Measurements from ENCODE around the gene HLX.

The HLX gene

DNA sequence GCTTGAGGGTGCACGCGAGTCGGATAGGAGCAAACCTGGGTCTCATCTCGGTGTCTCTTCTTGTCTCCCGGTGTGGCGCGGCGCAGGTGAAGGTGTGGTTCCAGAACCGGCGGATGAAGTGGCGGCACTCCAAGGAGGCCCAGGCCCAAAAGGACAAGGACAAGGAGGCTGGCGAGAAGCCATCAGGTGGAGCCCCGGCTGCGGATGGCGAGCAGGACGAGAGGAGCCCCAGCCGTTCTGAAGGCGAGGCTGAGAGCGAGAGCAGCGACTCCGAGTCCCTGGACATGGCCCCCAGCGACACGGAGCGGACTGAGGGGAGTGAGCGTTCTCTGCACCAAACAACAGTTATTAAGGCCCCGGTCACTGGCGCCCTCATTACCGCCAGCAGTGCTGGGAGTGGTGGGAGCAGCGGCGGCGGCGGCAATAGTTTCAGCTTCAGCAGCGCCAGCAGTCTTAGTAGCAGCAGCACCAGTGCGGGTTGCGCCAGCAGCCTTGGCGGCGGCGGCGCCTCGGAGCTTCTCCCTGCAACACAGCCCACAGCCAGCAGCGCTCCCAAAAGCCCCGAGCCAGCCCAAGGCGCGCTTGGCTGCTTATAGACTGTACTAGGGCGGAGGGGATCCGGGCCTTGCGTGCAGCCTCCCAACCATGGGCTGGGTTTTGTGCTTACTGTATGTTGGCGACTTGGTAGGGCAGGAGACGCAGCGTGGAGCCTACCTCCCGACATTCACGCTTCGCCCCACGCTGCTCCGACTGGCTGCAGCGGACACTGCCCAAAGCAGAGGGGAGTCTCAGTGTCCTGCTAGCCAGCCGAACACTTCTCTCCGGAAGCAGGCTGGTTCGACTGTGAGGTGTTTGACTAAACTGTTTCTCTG, 5.1 kb downstream of the HLX start:
- no peak for DNase-seq

DNA sequence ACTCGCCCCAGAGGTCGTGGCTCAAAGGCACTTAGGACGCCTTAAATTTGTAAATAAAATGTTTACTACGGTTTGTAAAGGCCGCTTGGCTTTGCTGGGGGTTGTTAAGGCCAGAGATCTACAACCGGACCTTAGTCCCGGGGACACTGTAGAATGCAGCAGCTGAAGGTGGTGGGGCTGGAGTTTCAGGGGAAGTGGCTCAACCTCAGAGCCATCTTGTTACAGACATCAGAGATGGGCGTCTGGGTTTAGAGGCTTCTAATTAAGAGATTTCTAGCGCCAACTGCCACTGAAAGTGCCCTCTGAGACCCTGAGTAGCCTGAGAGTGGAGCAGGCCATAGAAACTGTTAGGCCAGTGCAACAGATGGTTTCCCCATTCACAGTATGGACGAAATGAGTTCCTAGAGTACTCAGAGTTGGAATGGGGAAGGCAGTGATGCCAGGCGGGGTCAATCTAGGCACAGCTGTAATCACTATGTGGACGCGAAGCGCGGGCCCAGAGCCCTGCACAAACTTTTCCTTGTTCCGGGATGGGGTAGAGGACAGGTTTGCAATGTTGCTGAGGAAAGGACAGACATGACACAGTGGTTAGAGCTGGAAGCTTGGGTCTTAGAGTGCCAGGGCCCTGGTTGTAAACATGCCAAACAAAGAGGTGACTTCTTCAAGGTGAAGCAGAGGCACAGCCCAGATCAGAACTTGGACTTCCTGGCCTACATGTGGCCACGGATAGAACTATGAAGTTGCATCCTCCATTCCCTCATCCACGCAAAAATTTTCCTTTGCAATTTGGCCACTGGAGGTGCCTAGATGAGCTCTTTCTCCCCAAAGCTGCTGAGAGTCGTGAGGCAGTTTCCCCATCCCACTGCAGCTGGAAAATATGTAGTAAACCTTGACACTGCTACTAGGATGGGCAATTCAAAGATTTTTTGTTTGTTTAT, 6.0 kb downstream of the HLX start:
- DNase-seq: no peak

DNA sequence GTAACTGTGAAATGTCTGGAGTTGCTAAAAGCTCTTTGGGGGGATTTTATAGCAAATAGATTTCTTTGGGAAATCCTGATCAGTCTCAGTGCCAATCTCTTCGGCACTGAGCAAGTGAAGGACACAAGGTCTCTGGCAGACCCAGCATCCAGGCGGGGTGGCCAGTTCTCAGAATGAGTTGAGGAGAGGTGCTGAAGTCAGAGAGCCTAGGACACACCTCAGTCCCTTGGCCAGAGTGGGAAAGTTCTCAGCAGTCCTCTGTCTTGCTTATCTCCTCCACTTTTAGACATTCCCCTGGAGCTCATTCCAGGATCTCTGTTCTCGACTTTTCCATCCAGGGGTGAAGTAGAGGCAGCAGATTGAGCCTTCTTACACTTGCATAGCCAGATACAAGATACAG, 6.7 kb downstream of the HLX start:
- DNase-seq: no peak

DNA sequence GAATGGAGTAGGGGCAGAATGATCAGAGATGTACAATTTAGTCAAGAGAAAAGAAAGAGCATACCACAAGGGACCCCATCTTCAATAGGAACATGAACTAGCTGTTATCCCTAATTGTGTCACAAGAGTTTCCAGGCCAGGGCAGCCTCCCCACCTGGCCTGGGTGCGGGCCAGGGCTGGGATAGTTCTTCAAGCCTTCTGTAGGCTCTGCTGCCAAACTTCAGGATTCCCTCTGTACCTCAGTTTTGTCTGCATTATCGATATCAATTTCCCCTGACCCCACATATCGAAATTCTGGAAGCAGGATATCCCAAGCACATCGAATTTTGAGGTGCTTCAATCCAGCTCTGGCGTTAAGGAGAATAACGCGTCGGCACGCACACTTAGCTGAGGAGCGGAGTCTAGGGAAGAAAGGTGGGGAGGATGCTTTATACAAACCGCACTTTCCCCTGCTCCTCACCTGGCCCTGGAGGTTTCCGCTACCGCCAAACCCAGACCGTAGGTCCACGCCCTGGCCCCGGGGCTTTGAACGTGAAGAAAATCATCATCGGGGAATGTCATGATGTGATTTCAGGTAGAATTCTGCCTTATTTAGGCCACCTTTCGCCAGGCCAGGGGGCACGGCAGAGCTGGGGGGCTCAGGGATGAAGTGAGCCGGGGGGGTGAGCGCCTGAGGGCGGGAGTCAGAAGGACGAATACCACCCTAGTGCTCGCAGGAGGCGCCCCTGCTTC, 7.4 kb downstream of the HLX start:
- no peak for DNase-seq

DNA sequence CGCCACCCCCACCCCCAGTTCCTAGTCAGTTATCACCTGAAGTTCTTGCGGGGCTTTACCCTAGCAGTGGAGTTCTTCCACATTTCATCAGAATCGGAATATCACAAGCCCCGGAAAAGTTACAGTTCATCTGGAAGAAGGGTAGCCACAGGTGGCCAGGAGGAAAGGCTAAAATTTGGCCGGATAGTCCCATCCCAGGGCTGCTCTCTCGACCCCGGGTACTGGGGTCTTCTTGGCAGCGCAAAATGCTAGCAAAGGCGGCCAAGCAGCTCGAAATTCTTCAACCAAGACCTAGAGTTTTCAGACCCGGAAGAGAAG, 7.9 kb downstream of the HLX start:
- DNase-seq: no peak

DNA sequence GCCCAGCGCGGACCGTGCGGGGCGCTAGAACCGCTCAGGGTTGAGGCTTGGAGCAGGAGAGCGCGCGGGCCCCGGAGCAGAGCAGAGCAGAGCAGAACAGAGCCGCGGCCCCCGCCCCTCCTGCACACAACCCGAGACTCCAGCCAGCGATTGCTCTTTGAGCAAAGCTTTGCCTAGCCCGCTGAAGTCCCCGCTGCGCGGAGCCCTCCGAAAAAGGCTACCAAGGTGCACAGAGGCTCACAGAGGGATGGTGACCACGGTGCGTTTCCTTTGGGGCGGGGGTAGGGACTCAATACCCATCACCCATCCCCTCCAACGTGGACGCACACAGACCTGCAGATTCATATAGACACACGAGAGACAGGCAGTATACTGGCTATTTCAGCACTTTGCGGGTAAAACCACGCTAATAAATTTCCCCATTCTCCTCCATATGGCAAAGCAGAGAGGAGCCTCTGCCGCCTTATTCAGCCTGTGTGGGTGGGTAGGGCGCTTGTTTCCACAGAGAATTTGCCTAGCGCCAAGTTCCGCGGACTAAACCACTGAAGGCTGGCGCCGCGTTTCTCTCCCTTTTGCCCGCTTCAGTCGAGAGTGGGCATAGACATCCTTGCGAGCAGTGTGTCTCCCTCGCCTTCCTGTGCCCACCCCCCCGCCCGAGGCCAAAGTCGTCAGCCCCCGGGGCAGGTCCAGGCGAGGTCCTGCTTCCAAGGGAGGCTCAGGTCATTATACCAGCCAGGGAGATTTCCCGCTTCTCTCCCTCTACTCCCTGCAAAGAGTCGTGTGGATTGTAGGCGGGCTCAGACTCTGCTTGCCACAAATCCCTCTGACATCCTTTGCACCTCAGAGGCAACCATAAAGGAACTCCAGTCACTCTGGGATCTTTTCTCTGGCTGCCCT, 8.5 kb downstream of the HLX start:
- peak; percentile 85 for DNase-seq

DNA sequence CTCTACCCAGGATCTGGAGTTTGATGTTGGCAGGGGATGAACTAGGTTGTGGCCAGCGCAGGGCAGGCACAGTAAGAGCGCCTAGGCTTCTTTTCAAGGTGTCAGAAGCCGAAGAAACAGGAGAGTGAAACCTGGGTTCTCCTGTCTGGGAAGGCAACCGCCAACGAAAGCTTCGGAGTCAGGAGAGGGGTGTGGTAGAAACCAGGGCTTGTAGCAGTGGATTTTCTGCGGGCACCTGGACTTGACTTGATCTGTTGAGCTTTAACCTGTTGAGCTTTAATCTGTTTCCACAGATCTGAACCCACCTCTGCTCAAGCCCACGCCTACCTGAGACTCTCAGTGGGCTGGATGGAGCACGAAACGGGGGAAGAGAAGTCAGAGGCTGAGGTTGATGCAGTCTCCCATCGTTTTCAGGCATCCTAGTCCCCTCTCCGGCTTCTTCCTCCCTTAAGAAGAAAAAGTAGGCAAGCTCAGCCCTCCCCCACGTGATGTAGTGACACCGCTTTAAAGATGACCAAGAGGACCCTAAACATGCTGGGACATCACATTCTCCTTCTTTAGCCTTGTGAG, 9.3 kb downstream of the HLX start:
- DNase-seq: no peak

DNA sequence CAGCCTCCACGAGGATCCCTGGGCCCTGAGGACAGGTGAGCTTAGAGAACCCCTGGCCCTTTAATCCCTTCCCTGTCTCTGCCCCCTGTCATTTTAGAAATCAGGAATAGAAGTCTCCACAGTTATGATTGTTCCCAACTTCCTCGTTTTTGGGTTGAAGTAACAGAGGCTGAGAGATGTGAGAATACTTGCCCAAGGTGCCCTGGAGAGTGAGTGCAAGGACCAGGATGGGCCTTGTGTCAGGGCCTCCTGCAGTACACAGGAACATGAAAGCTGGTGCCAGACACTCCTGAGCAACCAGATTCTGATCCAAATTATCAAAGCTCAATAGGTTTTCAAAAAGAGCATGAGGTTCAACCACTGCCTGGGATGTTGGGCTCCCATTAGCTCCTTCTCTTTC, 10.1 kb downstream of the HLX start:
- DNase-seq: no peak

DNA sequence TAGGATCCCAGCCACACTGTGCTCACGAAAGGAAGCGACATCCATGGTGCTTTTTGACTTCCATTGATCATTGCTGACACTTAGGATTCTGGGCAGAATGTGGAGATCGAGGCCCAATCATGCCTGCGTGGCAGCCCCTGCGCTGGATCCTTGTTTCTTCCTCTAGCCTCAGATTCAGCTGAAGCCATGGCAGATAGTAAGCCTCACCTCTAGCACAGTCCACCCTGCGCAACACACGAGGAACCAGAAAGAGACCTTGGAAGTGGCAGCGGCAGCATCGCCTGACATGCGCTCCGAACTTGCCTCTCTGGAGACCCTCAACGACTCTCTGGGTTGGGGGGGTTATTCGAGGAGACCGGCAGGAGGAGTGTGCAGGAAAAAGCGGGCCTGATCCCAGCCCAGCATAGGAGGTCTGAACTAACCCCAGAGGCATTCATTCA, 10.6 kb downstream of the HLX start:
- DNase-seq: no peak

DNA sequence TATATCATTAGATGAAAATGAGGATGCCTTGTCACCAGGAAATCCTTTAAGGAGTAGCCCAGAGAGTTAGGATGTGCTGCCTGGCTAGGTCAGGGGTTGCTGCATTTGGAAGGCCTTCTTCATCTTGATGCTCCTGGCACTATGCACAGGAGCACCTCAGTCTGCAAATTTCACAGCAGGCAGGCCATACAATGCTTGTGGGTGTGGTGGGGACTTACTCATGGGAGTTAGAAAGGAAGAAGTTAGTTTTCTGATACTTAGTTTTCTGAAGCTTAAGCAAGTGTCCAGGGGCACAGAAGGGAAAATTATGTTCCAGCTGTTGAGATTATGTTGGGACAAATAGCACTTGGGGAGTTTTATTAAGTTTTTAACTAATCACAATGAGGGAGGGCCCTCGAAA, 11.4 kb downstream of the HLX start:
- no peak for DNase-seq

DNA sequence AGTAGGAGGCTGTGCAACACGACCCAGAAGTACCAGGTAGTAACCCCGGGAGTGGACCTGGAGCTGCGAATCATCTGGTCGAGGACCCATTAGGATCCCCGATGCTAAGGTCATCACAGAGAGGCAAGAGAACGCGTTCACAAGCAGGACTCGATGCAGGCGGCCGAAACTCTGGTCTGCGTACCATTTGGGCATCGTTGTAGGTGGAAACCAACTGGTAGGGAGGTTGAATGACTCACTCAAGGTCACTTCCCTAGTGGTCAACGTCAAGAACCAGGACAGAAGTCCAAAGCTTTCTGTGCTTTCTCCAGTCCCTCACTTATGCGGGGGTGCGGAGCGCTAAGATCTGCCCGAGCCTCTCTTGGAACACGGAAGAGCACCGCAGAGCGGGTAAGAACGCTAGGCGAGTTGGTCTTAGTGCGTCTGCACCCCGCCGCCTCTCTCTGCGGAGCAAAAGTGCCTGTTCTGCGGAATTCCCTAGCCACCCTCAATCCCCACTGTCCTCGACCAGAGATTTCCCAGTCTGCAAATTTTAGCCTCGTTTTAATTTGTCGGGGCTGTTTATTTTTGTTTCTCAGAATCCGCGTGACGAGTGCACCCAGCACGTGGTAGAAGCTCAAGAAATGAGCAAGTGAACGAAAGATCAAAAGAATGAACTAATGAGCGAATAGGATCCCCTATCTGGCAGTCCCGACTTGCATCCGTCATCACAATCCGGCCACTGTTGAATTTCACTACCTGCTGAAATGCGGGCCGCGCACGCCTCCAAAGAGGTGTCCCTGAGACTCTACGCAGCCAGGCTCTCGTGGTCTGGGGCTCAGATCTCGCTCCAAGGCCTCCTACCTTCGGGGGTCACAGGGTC, 12.2 kb downstream of the HLX start:
- peak in 1 of 2 donors; percentile 17 for DNase-seq

DNA sequence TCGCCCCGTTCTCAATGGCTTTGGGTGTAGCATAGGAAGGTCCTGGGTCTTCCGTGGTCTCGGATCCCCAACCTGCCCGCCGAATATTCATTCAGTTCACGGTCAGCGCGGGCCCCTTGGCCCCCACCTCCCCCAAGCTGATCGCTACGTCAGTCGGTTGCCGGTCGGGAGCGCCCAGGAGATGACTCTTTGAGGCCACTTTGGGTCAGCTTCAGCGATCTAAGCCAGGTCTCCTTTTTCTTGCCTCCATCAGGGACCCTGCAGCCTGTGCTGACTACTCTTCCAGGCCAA, 12.8 kb downstream of the HLX start:
- DNase-seq: no peak

DNA sequence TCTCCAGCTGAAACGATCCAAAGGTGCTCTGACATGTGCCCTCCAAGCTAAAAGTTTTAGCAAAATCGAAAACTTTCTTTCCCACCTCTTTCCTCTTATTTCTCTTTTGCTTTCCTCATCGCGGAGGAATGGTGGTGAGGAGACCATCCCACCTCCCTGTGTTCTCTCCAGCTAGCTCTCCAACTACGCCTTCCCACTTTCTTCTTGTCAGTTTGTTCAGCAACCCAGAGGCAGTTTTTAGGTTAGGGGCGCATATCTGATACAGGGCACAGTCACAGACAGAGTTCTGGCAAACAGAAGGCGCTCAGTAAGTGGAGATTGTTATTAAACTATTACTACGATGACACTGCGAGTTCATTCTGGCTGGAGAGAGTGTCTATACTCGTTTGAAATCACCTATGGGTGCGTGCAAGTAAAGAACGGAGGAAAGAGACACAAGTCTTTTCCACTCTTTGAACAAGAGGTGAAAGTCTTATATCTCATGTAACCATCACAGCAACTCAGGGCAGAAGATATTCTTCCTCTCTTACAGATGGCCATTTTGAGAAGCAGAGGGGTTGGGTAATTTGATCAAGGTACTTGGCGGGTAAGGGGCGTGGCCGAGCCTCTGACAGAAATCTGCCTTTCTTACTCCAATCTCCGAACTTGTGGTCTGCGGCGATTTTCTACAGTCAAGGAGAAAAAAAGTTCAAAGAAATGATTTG, 13.9 kb downstream of the HLX start:
- DNase-seq: no peak

DNA sequence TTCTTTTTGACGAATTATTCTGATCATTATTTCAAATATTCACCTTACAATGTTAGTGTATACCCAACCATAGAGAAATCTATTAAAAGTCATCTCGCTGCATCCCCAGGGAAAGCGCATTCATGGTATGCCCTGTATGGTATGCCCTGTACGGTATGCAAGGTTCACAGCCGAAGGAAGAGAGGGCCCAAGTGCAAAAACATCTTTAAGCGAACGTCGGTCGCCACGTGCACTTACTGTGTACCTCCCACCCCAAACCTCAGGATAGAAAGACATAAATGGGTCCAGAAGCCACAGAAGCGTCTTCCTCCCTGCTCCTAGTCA, 14.4 kb downstream of the HLX start:
- DNase-seq: no peak

DNA sequence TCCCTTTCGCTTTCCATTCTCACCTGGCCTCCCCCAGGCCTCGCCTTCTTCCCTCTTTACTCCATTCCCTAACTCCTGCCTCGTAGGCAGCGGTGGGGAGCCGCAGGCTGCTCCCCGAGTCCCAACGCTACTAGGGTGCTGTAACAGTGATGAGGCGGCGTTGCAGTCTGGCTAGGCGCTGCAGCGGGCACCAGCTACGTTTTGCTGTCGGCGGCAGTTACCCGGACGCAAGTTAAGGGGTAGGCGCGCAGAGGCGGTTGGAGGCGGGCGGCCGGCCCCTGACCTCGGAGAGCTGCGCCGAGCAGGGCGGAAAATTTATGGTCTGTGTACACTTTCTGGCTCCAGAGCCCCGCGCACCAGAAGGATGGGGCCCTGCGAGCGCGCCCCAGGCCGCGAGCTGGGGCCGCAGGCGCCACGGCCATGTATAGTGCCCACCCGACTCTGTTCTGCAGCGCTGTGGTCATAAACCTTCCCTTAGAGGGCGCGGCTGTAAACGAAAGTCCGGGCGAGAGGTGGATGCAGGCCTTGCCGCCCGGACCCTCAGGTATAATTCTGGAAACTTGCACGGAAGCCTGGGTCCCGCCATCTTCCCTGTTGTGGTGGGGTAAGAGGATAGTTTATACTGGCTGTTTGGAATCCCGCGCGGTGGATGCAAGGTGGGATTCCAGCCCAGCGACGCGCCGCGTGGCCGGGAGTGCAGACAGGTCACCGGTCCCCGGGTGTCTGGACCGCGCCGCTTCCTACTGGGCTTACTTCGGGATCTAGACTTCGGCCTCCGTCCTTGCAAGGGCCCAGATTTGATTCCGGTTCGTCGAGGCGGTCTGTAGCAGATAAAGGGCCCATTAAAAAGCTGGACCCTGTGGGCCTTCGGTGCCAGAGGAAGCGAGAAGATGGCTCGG, 15.0 kb downstream of the HLX start:
- DNase-seq: no peak

DNA sequence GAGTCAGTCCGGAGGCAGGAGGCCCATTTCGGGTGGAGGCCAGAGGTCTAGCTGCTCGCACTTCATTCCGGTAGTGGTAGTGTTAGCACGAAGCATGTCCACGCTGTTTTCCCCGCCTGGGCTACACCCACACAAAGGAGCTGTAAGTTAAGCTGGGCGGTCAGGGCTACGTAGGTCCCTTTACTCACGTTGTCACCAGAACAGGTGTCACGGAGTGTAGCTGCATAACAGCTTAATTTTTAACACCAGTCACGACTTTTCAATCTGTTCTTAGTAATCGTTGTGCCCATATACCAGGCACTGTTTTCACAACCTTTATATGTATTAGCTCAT, 15.6 kb downstream of the HLX start:
- DNase-seq: no peak

DNA sequence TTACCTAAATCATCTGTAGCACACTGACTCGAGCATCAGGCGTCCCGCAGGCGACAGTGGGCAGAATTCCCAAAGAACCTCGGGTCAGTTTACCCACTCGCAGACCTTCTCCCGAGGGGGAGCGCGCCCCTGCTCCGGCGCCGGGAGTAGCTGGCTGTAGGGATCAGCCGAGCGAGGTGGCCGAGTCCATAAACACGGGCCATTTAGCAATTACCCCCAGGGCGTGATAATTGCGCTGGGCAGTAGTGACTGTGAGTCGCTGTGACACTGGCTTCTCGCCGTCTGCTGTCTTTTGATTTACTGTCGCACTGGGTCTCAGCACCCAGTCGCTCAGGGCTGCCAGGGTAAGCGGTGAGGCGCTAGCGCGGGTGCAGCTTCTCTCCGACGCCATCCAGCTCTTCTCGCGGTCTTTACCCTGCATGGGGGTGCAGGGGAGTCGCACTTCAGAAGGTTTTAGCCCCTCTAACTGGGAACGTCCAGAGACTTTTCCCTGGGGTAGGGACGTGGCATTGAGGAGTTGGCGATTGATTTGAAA, 16.2 kb downstream of the HLX start:
- no peak for DNase-seq

DNA sequence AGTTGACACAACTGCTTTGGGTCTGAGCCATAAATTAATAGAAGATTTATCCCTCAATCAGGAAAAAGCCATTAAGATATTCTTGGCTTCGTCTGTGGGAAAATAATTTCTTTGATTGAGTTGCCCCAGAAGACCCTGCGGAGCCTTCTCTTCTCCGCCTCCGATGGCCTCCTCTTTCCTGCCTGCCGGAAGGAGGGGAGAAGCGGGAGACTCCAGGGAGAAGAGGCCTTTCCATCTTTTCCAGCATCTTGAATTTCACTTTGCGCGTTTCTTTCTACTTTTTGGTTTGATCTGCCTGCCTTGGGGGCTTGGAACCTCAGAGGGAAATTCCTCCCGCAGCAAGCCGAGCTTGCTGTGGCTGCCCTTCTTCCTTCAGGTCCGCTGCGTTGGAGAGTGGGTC, 16.8 kb downstream of the HLX start:
- DNase-seq: no peak

DNA sequence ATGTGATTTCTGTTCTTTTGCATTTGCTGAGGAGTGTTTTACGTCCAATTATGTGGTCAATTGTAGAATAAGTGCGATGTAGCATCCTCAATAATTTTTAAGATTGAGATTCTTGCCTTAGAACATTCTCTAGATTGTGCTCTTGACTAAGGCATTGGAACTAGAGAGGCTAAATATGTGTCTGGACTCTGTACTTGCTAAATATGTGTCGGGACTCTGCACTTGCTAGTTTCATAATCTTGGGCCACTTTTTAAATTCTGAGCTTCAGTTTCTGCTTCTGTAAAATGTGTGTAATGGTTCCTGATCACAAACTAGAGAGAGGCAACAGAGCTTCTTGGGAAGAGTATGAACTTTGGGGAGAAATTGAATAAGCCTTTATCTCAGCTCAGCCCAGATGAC, 21.6 kb downstream of the HLX start:
- no peak for DNase-seq

DNA sequence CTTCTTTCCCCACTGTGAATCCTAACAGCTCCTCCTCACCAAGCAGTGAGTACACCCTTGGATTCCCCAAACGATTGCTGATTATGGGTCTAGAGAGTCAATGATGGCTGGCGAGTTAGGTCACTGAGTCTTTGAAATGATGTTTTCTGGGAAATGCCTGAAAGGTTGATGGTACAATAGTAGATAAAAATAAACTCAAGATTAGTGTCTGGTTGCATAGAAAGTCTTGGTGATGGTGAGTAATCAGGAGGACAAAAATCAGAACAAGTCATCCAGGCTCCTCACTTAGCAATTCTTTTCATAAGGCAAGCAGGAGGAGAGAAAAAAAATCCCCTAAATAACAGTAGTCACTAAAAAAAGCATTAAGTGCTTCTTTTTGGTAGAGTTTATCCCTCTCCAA, 22.6 kb downstream of the HLX start:
- DNase-seq: no peak
